Activated CD4-positive, alpha-beta T cell treated with anti-CD3 and anti-CD28 coated beads for 36 hours (primary cell): Measurements from ENCODE around the gene GLT8D1. TPM values are rescaled to one million over a fixed set of nuclear protein-coding genes. Genes with fewer than 3 reads are reported as not detected.
A peak's percentile ranks its signal among the peaks of the same experiment; 100 is the strongest.

Experiments used
- ATAC-seq: fragments of 200-7000 bp; cut with Tn5 transposase; one replicate; pipeline ENCODE4 v1.10.0; 2021; ENCODE audit warnings: mild to moderate bottlenecking, moderate library complexity
- CTCF ChIA-PET: fragments of 350-600 bp; sonication (Branson Sonifier 250); formaldehyde crosslinking; loops from one replicate; lab custom pipeline; 2021; ENCODE audit warnings: antibody characterized with exemption; lab: Charles Lee
- POLR2A ChIA-PET: fragments of 350-600 bp; sonication (Branson Sonifier 250); formaldehyde crosslinking; loops from one replicate; lab custom pipeline; 2021; ENCODE audit warnings: antibody characterized with exemption, inconsistent platforms; lab: Charles Lee
- DNase-seq: peaks from one replicate; pipeline ENCODE4 v3.0.0-alpha.2; 2020
- H3K27ac Mint-ChIP-seq: one replicate; pipeline ENCODE4 v1.8.0; 2021; ENCODE audit warnings: mixed read lengths
- H3K27me3 Mint-ChIP-seq: one replicate; pipeline ENCODE4 v1.8.0; 2021; ENCODE audit warnings: mixed read lengths
- H3K36me3 Mint-ChIP-seq: one replicate; pipeline ENCODE4 v1.8.0; 2021; ENCODE audit warnings: low read depth, mixed read lengths
- H3K4me1 Mint-ChIP-seq: one replicate; pipeline ENCODE4 v1.8.0; 2021; ENCODE audit warnings: mixed read lengths
- H3K4me3 Mint-ChIP-seq: one replicate; pipeline ENCODE4 v1.8.0; 2021; ENCODE audit warnings: mild to moderate bottlenecking, moderate library complexity, mixed read lengths
- H3K9me3 Mint-ChIP-seq: one replicate; pipeline ENCODE4 v1.8.0; 2021; ENCODE audit warnings: low read depth, mixed read lengths
- intact Hi-C, 2 experiments: fragments of 100-400 bp; cut with DNase I in 1 of 2; cut with micrococcal nuclease in 1 of 2; formaldehyde crosslinking; loops; one replicate each; pipeline versions ENCODE4 v1.14.2 to v1.15.1; 2022 to 2024; cut with DNase I, micrococcal nuclease
- total RNA-seq, 2 experiments: library from RNA; stranded (reverse); gene quantifications; one replicate each; pipeline ENCODE4 v1.2.3, GENCODE V29; 2021

GLT8D1 gene
- total RNA-seq, 2 experiments from 2014 or later: 35.2 to 38.0 TPM

- no peaks in the 10 kb centered on the region for H3K9me3 Mint-ChIP-seq
- ATAC-seq (no peak), DNase-seq (no peak)
- peak overlapping the region; percentile 77 for H3K27ac Mint-ChIP-seq
- H3K4me3 Mint-ChIP-seq: no peak overlapping the region
- peaks cover 76% of the 10 kb centered on the region for H3K36me3 Mint-ChIP-seq
- H3K27me3 Mint-ChIP-seq: no peaks in the 10 kb centered on the region
- peaks cover 66% of the 10 kb centered on the region for H3K4me1 Mint-ChIP-seq
- intact Hi-C loops: no loop called here
- ChIA-PET POLR2A (interaction anchor here (0.6 to 1.1 kb wide), 2 partner anchors 12 to 354 kb away, joined by 5 to 10 read pairs; partner anchors contain the start of genes GLT8D1 and SPCS1), CTCF (interaction anchor here (1.2 kb wide), 1 partner anchor 8 kb away, joined by 7 read pairs; no protein-coding TSS in a partner anchor)
These were observed 12.5 kb downstream of the GLT8D1 start for GRCh38 chr3:52693071-52693470.

- DNase-seq: no peak
- ChIA-PET POLR2A (interaction anchor here (1.0 to 1.1 kb wide), 2 partner anchors 13 to 15 kb away, joined by 3 to 4 read pairs; partner anchors contain the start of genes GLT8D1 and SPCS1), CTCF (interaction anchor here (1.0 to 1.2 kb wide), 3 partner anchors 11 to 15 kb away, joined by 3 to 4 read pairs (median 3); partner anchors contain the start of genes GLT8D1 and SPCS1)
- H3K27ac Mint-ChIP-seq: peak overlapping the region; percentile 80
- no peaks in the 10 kb centered on the region for H3K27me3 Mint-ChIP-seq
- no peak for ATAC-seq
- peaks cover 71% of the 10 kb centered on the region for H3K4me1 Mint-ChIP-seq
- H3K9me3 Mint-ChIP-seq: no peaks in the 10 kb centered on the region
- H3K4me3 Mint-ChIP-seq: no peak overlapping the region
- intact Hi-C loops: no loop called here
- peaks cover 88% of the 10 kb centered on the region for H3K36me3 Mint-ChIP-seq
These were observed 15.0 kb downstream of the GLT8D1 start for GRCh38 chr3:52690560-52690959.

GRCh38 chr3:52689151-52689550, 16.4 kb downstream of the GLT8D1 start:
- ChIA-PET POLR2A (interaction anchor here (3.7 kb wide), 1 partner anchor 17 kb away, joined by 16 read pairs; the partner anchor contains the start of genes GLT8D1 and SPCS1), CTCF (interaction anchor here (0.7 to 1.4 kb wide), 3 partner anchors 8 to 16 kb away, joined by 3 to 4 read pairs (median 3); no protein-coding TSS in a partner anchor)
- H3K36me3 Mint-ChIP-seq: peaks cover 82% of the 10 kb centered on the region
- H3K27me3 Mint-ChIP-seq: no peaks in the 10 kb centered on the region
- ATAC-seq: no peak
- no peaks in the 10 kb centered on the region for H3K9me3 Mint-ChIP-seq
- H3K4me1 Mint-ChIP-seq: peaks cover 68% of the 10 kb centered on the region
- peak overlapping the region; percentile 99 for H3K4me3 Mint-ChIP-seq
- DNase-seq: no peak
- intact Hi-C loops: loop anchor here (5.0 to 10.0 kb wide), 6 partner anchors 208 to 1196 kb away; partner anchors contain the start of genes WDR82 (in 2 of the 2), ABHD14A (in 1 of the 2), ABHD14B (in 1 of the 2) and ACTR8 (in 1 of the 2)
- H3K27ac Mint-ChIP-seq: peak overlapping the region; percentile 98

- ChIA-PET POLR2A (interaction anchor here (0.5 to 3.8 kb wide), 3 partner anchors 17 to 22 kb away, joined by 5 to 16 read pairs (median 11); partner anchors contain the start of genes GLT8D1 and SPCS1), CTCF (interaction anchor here (0.6 to 1.1 kb wide), 3 partner anchors 9 to 196 kb away, joined by 3 to 4 read pairs (median 3); no protein-coding TSS in a partner anchor)
- Mint-ChIP-seq H3K27ac (peak overlapping the region; percentile 98), H3K4me1 (peaks cover 71% of the 10 kb centered on the region), H3K36me3 (peaks cover 74% of the 10 kb centered on the region), H3K9me3 (no peaks in the 10 kb centered on the region), H3K27me3 (no peaks in the 10 kb centered on the region), H3K4me3 (peak overlapping the region; percentile 99)
- DNase-seq (no peak), ATAC-seq (no peak)
- intact Hi-C loops: loop anchor here (5.0 to 10.0 kb wide), 6 partner anchors 209 to 1197 kb away; partner anchors contain the start of genes WDR82 (in 2 of the 2), ABHD14A (in 1 of the 2), ABHD14B (in 1 of the 2) and ACTR8 (in 1 of the 2)
These were observed 17.3 kb downstream of the GLT8D1 start for GRCh38 chr3:52688266-52688665.

GRCh38 chr3:52685709-52686691, 19.6 kb downstream of the GLT8D1 start, which contains the start of the genes GNL3 and PBRM1:
Gene GNL3, plus strand, starts transcription at chr3:52686032. Its CDS starts 61 bp downstream, at chr3:52686093.
Gene PBRM1, minus strand, starts transcription at chr3:52685913.
- peaks cover 75% of the 10 kb centered on the region for H3K4me1 Mint-ChIP-seq
- ATAC-seq (peak; percentile 70), DNase-seq (peak; percentile 97)
- intact Hi-C loops: loop anchor here (1.0 to 10.0 kb wide), 15 partner anchors 20 to 1199 kb away; partner anchors contain the start of genes SPCS1 (in 2 of the 2), UQCC5 (in 2 of the 2), WDR82 (in 2 of the 2) and ABHD14A (in 1 of the 2)
- H3K27me3 Mint-ChIP-seq: no peaks in the 10 kb centered on the region
- ChIA-PET CTCF (interaction anchor here (1.2 to 1.4 kb wide), 2 partner anchors 15 to 207 kb away, joined by 3 to 4 read pairs; no protein-coding TSS in a partner anchor), POLR2A (interaction anchor here (1.0 to 3.8 kb wide), 6 partner anchors 10 to 150 kb away, joined by 3 to 16 read pairs (median 8); partner anchors contain the start of genes GLT8D1, SPCS1 and UQCC5)
- peak within 1 kb of the TSS; percentile 99 for H3K4me3 Mint-ChIP-seq
- peak within 1 kb of the TSS; percentile 99 for H3K27ac Mint-ChIP-seq
- peaks cover 66% of the 10 kb centered on the region for H3K36me3 Mint-ChIP-seq
- H3K9me3 Mint-ChIP-seq: no peaks in the 10 kb centered on the region

GRCh38 chr3:52685285-52685708, 20.3 kb downstream of the GLT8D1 start:
- peak; percentile 73 for ATAC-seq
- ChIA-PET POLR2A (interaction anchor here (1.0 to 3.8 kb wide), 4 partner anchors 12 to 149 kb away, joined by 3 to 11 read pairs (median 6); partner anchors contain the start of genes GLT8D1, SPCS1 and UQCC5), CTCF (interaction anchor here (0.7 to 1.4 kb wide), 4 partner anchors 13 to 208 kb away, joined by 3 to 4 read pairs (median 3); no protein-coding TSS in a partner anchor)
- intact Hi-C loops: loop anchor here (1.0 to 10.0 kb wide), 13 partner anchors 21 to 1200 kb away; partner anchors contain the start of genes SPCS1 (in 2 of the 2), WDR82 (in 2 of the 2), ABHD14A (in 1 of the 2) and ABHD14B (in 1 of the 2)
- DNase-seq: peak; percentile 92
- Mint-ChIP-seq H3K36me3 (peaks cover 62% of the 10 kb centered on the region), H3K4me3 (peak overlapping the region; percentile 99), H3K9me3 (no peaks in the 10 kb centered on the region), H3K27ac (peak overlapping the region; percentile 99), H3K4me1 (peaks cover 75% of the 10 kb centered on the region), H3K27me3 (no peaks in the 10 kb centered on the region)

GRCh38 chr3:52684184-52684583, 21.4 kb downstream of the GLT8D1 start:
- peaks cover 77% of the 10 kb centered on the region for H3K4me1 Mint-ChIP-seq
- H3K36me3 Mint-ChIP-seq: peaks cover 63% of the 10 kb centered on the region
- H3K27me3 Mint-ChIP-seq: no peaks in the 10 kb centered on the region
- peak overlapping the region; percentile 99 for H3K4me3 Mint-ChIP-seq
- intact Hi-C loops: loop anchor here (2.0 to 10.0 kb wide), 4 partner anchors 409 to 1201 kb away; partner anchors contain the start of genes ABHD14A (in 1 of the 2), ABHD14B (in 1 of the 2), ACTR8 (in 1 of the 2) and DCP1A (in 1 of the 2)
- ATAC-seq (no peak), DNase-seq (no peak)
- CTCF ChIA-PET: interaction anchor here (0.7 to 1.4 kb wide), 3 partner anchors 12 to 209 kb away, joined by 3 to 4 read pairs (median 3); no protein-coding TSS in a partner anchor
- H3K27ac Mint-ChIP-seq: peak overlapping the region; percentile 99
- H3K9me3 Mint-ChIP-seq: no peaks in the 10 kb centered on the region
- POLR2A ChIA-PET: interaction anchor here (0.6 kb wide), 2 partner anchors 43 to 131 kb away, joined by 4 to 5 read pairs; no protein-coding TSS in a partner anchor

- Mint-ChIP-seq H3K9me3 (no peaks in the 10 kb centered on the region), H3K27ac (peak overlapping the region; percentile 69), H3K4me3 (peak overlapping the region; percentile 99), H3K27me3 (no peaks in the 10 kb centered on the region), H3K36me3 (peaks cover 63% of the 10 kb centered on the region), H3K4me1 (peaks cover 76% of the 10 kb centered on the region)
- ChIA-PET CTCF (interaction anchor here (0.7 kb wide), 1 partner anchor 12 kb away, joined by 3 read pairs; no protein-coding TSS in a partner anchor), POLR2A (interaction anchor here (0.6 kb wide), 2 partner anchors 43 to 131 kb away, joined by 4 to 5 read pairs; no protein-coding TSS in a partner anchor)
- no peak for DNase-seq
- intact Hi-C loops: loop anchor here (2.0 to 10.0 kb wide), 4 partner anchors 409 to 1201 kb away; partner anchors contain the start of genes ABHD14A (in 1 of the 2), ABHD14B (in 1 of the 2), ACTR8 (in 1 of the 2) and DCP1A (in 1 of the 2)
- ATAC-seq: no peak
These were observed 22.0 kb downstream of the GLT8D1 start for GRCh38 chr3:52683611-52684010.

GRCh38 chr3:52682016-52682415, 23.6 kb downstream of the GLT8D1 start:
- ATAC-seq: peak; percentile 47
- peak overlapping the region; percentile 95 for H3K27ac Mint-ChIP-seq
- H3K4me3 Mint-ChIP-seq: peak overlapping the region; percentile 22
- H3K27me3 Mint-ChIP-seq: no peaks in the 10 kb centered on the region
- ChIA-PET CTCF (interaction anchor here (1.0 to 2.9 kb wide), 3 partner anchors 11 to 90 kb away, joined by 4 to 13 read pairs (median 5); no protein-coding TSS in a partner anchor), POLR2A (interaction anchor here (0.5 to 1.2 kb wide), 5 partner anchors 11 to 116 kb away, joined by 4 to 12 read pairs (median 4); partner anchors contain the start of gene GLT8D1)
- H3K9me3 Mint-ChIP-seq: no peaks in the 10 kb centered on the region
- peaks cover 55% of the 10 kb centered on the region for H3K36me3 Mint-ChIP-seq
- H3K4me1 Mint-ChIP-seq: peaks cover 60% of the 10 kb centered on the region
- peak; percentile 68 for DNase-seq
- intact Hi-C loops: loop anchor here (1.0 to 10.0 kb wide), 4 partner anchors 11 to 1203 kb away; partner anchors contain the start of genes ABHD14A (in 1 of the 2), ABHD14B (in 1 of the 2), ACTR8 (in 1 of the 2) and WDR82 (in 1 of the 2)
